GM19467 (cell line): Measurements from ENCODE around the gene IGBP1.
"Not testable (repeated sequence)": the region's sequence is repeated elsewhere in the genome, so short reads cannot be mapped to it uniquely, and the experiment has no call there.

Experiments used
- ATAC-seq: cut with Tn5 transposase; IDR thresholded peaks from one replicate; pipeline ENCODE4 v1.9.1; 2021; ENCODE audit warnings: mild to moderate bottlenecking, moderate library complexity; ENCODE audit not compliant: unreplicated experiment

The IGBP1 gene

DNA sequence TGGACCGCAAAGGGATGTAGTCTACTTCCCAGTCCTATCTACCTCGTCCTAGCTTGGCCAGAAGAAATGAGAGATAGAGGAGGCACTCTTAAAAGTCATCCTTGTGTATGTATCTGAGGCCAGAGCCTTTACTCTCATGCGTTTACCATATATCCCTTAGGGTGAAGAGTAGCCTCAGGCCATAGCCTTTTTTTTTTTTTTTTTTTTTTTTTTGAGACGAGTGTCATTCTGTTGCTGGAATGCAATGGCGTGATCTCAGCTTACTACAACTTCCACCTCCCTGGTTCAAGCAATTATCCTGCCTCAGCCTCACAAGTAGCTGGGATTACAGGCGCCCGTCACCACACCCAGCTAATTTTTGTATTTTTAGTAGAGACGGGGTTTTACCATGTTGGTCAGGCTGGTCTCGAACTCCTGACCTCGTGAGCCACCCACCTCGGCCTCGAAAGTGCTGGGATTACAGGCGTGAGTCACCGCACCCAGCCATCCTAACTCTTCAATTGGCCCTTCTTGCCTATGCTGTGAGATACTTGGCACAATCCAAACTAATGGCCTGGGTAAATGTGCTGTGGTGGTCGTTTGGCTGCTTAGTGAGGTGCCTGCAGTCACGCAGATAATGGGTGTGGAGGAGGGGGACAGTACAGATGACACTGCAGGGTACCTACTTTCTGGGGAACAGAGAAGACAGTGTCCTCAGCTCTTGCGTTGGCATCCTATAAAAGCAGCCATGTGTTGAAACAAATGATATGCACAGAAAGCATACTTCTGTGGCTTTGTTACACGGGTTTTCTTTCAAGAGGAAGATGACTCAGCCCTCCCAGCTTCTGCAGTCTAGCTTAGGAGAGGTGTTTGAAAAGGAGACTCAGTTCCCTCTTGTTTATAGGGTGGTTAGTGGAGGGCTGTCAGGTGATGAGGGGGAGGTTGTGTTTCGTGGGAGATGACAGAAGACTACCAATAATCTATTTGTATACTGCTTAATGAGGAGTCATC is 33.6 kb downstream of the IGBP1 start:
- ATAC-seq, result no peak

DNA sequence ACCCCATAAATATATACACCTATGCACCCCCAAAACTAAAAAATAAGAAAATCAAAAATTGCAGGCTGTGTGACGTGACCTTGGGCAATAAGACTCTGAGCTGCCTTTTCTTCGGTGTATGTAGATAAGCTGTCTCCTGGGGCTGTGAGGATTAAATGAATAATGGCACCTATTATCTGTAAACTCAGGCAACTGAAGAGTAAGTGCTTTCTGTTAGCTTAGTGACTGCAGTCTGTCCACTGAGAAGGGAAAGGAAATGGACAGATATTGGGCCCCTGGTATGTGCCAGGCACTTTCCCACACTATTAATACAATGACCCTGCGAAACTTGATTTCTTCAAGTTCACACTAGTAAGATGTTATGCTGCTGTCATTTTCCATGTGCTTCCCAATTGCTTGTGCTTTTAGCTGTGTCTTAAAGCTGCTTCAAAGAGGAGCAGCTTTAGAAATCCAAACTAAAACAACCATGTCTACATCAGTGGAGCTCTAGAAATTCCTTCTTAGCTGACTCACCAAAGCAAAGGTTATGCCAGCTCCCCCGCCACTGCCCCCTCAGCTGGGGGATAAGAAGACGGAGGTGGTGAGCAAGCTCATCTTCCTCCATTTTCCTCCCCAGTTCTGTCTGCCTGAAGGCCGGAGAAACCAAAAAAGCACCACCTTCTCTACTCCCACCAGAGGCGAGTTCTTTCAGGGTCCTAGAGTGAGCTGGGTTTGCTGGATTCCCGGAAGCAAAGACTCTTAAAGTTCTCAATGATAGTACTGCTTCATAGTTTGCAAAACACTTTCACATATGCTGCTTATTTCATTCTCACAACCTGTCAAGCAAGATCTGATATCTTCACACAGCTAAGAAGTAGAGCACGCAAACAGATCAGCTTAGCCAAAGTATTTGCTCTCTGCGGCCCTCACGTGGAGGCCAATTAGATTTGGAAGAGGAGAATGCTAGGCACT is 35.3 kb downstream of the IGBP1 start:
- ATAC-seq, result no peak

DNA sequence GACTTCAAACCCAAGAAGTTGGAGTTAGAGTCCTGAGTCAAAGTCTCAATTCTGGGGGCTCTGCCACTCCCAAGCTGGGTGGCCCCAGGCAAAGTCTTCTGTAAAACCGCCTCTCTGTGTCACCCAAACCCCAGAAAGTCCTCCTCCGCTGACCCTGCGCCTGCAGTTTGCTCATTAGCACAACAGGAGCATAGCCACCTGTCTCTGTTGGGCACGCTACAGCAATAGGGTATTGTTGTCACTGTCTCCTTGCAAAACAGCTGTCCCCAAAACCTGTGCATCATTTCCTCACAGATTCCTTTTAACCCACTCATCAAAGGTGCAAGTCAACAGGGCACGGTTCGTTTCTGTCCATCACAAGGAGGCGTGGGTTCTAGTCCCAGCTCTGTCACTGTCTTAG is 36.0 kb downstream of the IGBP1 start:
- no peak for ATAC-seq

DNA sequence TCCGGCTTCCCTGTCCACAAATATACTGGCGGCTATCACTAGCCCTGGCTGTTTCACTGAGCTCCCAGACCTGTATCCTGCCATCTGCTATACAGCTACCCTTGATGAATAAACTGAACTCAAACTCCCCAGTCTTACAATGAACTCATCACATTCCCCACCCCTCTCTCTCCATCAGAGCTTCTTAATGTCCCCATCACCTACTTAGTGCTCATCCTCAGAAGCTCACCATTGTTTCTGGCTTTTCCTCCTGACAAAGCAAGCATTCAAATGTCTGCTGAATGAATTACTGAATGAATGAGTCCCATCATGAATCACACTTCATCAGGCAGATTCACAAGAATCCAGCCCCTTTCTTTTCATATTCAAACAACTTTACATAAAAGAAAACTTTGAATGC is 38.4 kb downstream of the IGBP1 start:
- no peak for ATAC-seq

DNA sequence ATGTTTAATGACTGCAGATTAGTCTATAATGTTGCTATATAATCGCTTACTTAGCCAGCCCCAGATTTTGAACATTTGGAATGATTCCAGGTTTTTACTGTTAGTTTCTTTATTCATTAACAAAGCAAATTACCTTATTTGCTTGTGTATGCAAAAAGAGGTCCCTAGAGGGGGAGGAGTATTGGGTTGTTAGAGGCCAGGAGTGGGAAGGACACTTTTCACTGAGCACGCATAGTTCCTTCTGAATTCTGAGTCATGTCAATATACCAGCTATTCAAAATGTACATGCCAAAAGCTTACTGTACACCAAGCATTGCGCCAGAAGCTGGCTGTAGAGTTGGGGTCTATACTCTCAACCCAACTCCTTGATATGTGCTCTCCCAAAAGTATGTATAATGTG is 39.0 kb downstream of the IGBP1 start:
- ATAC-seq, result no peak

DNA sequence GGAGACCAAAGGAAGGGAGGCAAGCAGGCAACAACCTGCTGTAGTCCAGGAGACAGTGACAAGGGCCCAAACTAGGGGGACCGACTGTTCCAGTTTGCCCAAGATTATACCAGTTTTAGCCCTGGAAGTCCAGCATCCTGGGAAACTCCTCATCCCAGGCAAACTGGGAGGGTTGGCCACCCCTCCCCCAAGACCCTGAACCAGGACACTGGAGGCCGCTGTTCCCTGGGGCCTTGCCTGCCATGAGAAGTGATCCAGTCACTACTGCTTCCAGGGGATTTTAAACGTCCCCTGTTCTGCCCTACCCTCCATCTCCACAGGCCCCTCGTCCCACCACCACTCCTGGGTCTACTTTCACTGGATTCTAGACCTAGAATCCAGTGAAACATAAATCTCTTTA is 39.7 kb downstream of the IGBP1 start:
- ATAC-seq, result no peak

DNA sequence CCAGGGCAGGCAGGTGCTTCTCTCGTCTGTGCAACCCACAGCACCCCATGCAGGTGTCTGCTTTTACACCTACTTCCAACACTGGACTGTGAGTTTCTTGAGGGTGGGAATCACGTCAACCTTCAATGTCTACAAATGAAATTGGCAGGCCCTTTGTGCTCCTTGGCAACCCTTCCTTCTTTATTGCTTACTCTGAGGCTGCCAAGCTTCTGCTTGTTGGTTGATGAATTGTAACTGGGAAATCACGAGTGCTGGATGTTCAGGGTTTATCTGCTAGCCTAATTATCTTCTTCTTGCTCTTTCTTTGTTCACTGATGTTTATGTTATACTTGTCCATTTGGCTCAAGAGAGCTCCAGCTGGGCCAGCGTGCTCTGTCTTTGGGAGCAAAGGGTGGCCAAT is 41.5 kb downstream of the IGBP1 start:
- ATAC-seq, result no peak

DNA sequence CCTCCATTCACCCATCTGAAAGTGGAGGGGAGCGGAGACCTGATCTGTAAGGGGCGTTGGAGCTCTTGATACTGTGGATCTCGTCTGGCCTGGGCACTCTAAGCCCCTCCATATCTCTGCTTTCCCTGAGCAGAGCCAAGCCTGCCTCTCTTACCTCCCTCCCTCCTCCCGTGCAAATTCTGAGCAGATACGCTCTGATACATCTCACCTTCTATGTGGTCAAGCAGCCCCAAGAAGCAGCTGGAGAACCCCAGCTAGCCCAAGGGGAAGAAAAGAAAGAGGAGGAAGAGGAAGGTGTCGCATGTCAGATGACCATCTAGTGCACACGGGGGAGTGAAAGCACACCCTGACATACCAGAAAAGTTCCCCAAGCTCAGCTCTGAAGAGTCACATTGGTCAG is 42.1 kb downstream of the IGBP1 start:
- ATAC-seq, result no peak

DNA sequence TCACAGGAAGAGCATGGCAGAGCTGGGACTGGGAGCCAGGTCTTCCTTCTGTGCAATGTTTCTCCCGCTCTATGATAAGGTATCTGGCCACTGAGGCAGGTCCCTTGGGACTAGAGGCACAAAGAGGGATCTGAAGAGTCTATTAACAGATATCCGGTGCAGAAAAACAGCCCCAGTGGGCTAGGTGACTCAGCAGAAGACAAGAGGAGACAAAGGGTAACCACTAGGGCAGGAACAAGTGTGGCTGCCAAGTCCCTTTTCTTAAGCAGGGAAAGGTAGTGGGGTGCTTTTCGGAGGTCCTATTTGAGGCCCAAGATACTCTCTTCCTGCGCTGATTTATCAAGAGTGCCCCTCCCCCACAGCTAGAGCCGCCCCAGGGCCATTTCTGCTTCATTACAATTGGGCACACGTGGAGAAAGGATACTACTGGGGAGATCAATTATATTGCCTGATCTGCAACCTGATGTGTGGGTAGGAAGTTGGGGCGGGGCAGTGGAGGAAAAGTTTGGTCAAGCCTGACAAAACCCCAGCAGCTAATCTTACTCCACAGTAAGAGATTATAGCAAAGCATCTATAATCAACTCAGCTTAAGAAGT is 43.8 kb downstream of the IGBP1 start, which contains the start of gene DGAT2L6:
Gene DGAT2L6 (plus strand): TSS at position 546 of the 596 bp plus-strand sequence. CDS start 100 bp downstream, outside the sequence.
- ATAC-seq, result peak; percentile 61

DNA sequence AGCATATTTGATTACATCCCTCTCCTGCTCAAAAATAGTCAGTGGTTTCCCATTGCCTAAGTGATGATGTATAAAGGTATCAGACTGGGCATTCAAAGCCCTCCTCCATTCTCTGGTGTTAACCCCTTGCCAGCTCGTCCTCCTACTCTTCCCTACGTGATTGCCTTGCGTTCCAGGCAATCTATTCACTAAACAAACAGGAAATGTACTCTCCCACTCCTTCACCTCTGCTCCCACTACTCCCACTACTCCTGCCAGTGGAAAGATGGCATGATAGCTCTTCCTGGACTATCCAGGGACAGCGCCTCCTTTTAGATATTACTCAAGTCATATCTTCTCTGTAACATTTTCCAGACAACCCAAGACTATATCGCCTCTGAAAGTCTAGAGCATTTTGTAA is 49.8 kb downstream of the IGBP1 start:
- ATAC-seq, result no peak

DNA sequence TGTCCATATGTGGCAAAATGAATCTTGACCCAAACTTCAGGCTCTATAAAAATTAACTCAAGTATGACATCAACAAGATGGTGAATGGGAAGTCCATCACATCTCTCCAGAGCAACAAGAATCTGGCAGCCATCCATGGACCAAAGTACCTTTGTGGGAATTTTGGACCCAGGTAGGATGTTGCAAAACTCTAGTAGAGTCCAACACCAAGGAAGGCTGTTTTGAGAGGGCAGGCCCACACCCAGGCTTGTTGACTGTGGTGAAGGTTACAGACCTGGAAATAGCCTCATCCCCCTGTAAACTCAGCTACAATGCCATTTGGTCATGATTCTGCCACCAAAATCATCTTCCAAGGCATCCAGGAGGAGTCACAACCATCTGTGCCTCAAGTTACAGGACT is 57.0 kb downstream of the IGBP1 start:
- ATAC-seq, result no peak

DNA sequence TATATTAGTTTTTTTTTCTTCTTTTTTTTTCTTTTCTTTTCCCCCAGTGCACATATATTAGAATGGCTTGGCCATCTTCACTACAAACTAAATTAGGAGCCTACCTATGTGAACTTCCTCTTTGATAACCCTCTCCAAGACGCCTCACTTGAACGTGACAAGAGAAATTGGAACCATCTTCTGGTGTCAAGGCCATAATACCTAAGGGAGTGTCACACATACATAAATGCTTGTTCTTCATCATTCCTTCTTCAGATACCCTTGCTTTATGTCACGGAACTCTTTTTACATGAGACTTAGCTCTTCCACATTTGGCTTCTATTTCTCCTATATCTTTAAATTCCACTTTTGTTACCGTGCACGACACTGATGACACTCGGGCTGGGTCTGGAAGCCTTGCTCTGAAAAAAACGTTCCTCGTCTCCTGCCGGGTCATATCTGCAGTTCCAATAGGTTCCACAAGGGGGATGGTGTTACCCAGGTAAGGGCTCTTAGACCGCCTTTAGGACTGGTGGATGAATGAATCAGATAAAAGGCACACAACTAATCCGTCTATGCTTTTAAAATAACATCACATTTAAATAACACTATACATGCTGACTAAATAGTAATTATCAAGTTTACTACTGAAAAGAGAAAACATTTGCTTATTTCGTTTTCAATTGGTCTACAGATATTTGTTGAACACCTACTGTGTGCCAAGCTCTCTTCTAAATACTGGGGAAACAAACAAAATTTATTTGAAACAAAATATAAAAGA is 63.9 kb downstream of the IGBP1 start:
- ATAC-seq, result peak; percentile 76

DNA sequence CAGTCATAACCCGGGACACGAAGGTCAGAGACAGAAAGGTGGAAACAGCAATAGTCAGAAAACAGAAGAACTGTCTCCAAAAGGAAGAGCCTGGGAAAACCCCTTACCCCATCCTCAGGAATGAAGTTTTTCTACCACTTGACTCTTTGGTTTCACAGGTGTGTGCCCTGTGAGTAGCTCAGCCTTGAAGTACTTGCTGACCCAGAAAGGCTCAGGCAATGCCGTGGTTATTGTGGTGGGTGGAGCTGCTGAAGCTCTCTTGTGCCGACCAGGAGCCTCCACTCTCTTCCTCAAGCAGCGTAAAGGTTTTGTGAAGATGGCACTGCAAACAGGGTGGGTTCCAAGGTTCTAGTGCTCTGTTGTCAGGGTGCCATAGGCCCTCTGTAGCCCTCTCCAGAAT is 68.5 kb downstream of the IGBP1 start:
- no peak for ATAC-seq

DNA sequence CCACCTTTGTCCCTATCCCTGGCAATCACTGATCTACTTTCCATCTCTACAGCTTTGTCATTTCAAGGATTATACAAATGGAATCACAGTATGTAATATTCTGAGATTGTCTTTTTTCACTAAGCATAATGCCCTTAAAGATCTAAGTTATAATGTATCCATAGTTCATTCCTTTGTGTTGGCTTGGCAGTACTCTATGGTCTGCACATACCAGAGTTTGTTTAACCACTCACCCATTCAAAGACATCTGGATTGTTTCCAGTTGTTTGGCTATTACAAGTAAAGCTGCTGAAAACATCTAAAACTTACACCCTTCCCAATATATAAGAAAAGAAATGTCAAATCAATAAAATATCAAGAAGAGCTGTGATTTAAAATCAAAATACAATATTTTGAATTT is 75.2 kb downstream of the IGBP1 start:
- ATAC-seq, result no peak

DNA sequence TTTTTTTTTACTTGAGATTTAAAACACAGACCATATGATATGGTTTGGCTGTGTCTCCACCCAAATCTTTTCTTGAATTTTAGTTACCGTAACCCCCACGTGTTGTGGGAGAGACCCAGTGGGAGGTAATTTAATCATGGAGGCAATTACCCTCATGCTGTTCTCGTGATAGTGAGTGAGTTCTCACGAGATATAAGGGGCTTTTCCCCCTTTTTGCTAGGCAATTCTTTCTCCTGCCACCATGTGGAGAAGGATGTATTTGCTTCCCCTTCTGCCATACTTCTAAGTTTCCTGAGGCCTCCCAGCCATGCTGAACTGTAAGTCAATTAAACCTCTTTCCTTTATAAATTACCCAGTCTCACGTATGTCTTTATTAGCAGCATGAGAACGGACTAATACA is 76.3 kb downstream of the IGBP1 start:
- ATAC-seq, result not testable (repeated sequence)
